HG03025 (cell line): ENCODE results near the gene LEMD1.
"Not testable (repeated sequence)": the region's sequence is repeated elsewhere in the genome, so short reads cannot be mapped to it uniquely, and the experiment has no call there.

Experiments used
- ATAC-seq: cut with Tn5 transposase; IDR thresholded peaks from one replicate; pipeline ENCODE4 v1.9.1; 2021; ENCODE audit warnings: mild to moderate bottlenecking, moderate library complexity; ENCODE audit not compliant: unreplicated experiment, low FRiP score

LEMD1 gene

DNA sequence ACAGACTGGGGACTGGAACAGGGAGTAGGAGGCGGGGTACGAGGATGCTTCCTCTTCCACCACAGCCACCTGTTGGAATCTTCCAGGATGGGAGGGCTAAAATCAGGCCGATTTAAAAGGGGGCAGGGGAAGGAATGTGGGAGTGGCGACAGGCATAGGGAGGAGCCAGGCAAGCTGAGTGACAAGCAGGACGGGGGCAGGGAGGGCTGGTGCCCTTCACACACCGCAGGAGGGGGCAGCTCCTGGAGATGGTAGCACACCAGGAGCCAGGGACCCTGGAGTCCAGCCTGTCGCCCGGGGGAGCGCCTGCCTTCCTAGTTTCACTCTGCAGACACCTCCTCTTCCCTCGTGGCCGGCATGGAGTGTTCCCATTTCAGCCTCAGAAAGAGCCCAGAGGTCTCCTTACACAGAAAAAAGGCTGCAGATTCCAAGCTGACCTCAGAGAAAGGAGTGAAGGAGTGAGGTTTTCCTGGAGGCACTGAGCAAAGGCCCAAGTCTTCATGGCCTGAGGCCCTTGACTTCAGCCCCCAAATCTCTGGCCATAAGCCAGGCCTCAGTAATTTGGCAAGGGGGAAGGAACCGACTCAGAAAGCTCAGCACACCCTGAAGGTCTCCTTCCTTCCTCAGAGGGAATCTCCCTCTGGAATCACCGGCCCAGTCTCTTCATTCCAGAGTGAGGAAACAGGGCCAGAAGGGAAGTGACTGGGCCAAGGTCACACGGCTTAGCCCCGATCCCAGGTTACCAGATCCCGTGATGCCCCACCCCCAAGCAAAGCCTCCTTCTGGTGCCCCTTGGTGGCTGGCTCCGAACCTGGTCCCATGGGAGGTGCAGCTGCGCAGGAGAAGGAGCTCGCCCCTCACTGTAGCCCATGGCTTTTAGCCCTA lies 25.8 kb upstream of the LEMD1 start:
- ATAC-seq, result no peak

GRCh38 chr1:205446828-205447227 lies 25.0 kb upstream of the LEMD1 start:
- ATAC-seq, result no peak

DNA sequence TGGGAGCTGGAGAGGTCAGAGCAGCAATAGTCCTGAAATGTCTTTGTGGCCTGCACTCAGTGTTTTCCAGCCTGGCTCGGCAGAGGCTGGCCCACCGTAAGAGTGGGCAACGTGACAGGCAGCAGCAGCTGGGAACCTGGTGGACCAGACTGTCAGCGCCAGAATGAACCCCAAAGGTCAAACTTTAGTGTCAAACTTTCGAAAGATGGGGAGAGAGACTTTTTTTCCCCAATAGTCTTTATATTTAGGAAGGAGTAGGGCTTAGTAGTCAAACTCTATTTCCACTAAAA lies 23.7 kb upstream of the LEMD1 start:
- ATAC-seq, result no peak

DNA sequence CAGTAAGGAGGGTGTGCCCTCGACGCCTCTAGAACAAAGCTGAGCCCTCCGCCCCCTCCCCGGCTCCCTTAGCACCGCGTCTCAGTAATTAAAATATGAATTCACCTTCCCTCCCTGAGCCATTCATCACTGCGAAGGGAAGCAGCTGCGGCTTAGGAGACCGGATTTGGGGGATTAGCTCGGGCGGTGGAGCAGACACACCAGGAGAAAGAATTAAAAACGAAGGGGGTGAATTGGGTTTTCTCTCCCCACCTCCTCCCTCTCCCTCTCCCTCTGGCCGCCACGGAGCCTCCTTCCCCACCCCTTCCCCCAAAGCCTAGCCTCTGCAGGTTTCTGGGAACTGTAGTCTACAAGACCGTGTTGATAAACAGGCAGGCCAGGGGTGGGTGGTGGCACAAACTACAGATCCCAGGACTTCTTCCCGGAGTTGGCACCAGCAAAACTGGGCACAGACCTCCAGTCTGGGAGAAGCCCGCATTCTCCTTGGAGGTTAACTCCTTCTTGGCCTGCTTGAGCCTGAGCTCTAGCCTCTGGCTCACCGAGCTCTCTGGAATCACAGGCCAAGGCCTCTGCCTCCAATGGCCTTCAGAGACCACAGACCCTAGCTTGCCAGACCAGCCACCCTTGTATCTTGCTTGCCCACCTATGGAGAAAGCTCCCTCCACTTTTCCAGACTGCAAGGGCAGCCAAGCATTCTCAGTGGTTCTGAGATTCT lies 23.2 kb upstream of the LEMD1 start:
- no peak for ATAC-seq

DNA sequence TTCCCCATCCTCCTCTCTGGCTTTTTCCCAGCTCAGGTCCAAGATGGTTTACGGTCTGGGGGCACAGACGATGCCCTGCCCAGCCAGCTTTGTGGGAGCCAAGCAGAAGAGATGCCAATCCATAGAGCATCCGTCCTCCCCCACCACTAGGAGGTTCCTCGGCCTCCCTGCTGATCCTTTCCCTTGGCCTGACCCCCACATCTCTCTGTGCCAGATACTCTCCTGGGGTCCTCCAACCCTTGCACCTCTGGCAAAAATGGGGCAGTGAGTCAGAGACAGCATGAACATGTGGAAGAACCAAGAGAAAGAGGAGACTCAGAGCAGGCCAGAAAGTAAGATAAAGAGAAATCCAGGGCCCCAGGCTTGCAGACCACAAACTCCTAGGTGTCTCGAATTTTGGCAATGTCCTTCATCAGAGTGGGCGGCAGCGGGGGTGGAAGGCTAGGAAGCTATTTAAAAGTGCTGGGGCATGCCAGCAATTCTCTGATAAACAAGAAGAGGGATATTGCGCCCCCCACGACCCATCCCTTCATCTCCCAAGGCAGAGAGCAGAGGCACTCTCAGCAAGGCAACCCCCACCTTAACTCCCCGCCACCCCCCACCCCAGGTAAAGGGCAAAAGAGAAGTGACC lies 22.6 kb upstream of the LEMD1 start:
- ATAC-seq, result no peak

DNA sequence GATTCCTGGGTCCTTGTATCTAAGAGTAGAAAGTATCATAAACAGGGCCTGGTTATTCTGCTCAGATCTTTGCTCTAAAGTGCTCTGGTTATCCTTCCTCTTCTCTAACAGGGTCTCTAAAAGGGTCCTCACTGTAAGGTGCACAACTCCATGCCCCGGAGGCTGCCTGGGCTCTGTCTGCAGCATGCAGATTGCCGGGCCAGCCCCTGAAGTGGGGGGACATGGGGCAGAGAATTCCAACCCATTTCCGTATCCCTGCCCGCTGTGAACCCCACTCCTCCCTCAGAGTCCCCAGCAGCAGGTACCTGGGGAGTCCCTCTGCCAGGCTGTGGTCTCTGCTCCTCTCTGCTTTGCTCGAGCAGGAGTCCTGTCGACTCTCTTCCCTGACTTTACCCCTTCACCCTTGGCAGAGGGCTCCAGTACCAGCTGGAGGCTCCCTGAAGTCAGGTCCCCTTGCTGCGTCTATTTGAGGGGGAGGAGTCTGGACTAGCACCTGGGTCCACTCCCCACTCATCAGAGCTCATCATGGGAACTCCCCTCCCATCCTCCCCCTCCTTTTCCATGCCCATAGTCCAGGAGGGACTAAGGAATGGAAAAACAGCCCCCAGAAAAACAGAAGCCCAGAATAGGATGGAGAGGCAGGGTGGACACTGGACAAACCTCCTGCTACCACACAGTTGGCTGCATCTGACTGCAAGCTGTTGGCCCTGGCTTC lies 21.9 kb upstream of the LEMD1 start:
- ATAC-seq, result no peak

- no peak for ATAC-seq
Observed at GRCh38 chr1:205442051-205442725, 20.3 kb upstream of the LEMD1 start.

DNA sequence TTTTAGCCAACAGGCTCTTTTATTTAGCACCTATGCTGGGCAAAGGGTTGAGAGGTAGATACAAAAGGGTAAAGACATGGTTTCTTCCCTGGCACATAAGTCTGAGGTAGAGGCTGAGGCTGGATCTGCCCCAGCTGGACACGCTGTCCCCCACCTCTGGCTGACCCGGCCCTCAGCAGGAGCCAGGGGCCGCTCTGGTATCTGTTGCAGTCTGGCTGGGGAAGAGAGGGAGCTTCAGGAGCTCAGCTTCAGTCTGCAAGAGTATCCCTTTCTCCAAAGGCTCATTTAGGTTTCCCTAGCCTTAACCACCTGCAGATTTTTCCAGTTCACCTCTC lies 19.8 kb upstream of the LEMD1 start:
- ATAC-seq, result no peak

- ATAC-seq, result no peak
Observed at GRCh38 chr1:205441318-205441633, 19.4 kb upstream of the LEMD1 start.

GRCh38 chr1:205440476-205441317 lies 18.8 kb upstream of the LEMD1 start:
- no peak for ATAC-seq

DNA sequence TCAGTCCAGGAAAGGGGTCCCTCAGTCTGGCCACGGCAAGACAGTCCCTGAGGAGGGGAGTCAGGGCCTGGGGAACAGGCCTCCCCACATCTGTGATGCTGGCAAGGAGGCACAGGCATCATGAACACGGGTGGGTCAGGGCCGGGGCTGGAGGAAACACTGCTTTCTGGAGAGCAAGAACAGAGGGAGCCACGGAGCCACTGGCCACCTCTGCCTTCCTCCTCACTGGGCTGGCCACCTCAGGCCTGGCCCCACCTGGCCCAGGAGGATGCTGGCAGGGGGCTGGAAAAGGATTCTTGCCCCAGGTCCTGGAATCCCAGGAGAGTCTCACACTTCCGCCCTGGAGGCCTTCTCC lies 18.2 kb upstream of the LEMD1 start:
- no peak for ATAC-seq

DNA sequence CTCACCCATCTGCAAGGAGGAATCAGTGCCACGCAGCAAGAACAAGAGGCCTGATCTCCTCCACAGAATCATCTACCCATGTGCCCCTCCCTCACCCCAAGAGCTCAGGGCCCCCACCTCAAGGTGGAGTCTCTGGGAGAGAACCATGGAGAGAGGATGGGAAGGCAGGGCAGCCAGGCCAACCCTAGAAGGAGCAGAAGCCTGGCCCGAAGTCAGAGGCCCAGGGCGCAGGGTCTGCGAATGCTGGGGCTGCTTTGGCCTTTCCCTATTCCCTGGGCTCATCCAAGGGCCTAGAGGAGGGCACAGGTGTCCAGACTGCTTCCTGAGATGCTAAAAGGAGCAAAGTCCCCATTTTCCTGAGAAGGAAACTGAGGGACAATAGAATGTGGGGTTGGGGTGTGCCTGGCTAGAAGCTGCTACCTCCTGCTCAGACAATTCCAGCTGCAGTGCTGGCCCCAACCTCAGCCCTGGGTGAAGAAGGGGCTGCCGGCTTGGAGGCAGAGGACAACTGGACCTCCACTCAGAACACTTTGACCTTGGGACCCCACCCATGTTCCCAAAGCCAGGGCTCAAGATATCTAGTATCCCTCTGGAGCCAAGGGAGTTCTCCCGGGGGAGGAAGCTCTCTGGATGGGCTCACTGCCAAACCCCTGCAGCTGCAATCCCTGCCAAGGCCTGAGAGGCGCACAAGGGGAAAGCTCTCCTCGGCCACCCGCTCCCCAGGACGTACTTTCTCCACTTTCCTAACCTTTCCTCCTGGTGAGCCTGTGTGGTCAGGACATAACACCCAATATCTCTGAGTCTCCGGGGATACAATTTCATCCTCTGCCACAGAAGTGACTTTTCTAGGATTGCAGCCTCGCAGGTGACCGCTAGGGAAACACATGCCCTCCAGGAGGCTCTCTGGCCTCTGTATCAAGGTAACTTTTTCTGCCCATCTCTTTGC lies 16.6 kb upstream of the LEMD1 start:
- no peak for ATAC-seq

GRCh38 chr1:205437570-205437969 lies 15.7 kb upstream of the LEMD1 start:
- no peak for ATAC-seq

- ATAC-seq, result no peak
Observed at GRCh38 chr1:205436776-205437410, 15.0 kb upstream of the LEMD1 start.

DNA sequence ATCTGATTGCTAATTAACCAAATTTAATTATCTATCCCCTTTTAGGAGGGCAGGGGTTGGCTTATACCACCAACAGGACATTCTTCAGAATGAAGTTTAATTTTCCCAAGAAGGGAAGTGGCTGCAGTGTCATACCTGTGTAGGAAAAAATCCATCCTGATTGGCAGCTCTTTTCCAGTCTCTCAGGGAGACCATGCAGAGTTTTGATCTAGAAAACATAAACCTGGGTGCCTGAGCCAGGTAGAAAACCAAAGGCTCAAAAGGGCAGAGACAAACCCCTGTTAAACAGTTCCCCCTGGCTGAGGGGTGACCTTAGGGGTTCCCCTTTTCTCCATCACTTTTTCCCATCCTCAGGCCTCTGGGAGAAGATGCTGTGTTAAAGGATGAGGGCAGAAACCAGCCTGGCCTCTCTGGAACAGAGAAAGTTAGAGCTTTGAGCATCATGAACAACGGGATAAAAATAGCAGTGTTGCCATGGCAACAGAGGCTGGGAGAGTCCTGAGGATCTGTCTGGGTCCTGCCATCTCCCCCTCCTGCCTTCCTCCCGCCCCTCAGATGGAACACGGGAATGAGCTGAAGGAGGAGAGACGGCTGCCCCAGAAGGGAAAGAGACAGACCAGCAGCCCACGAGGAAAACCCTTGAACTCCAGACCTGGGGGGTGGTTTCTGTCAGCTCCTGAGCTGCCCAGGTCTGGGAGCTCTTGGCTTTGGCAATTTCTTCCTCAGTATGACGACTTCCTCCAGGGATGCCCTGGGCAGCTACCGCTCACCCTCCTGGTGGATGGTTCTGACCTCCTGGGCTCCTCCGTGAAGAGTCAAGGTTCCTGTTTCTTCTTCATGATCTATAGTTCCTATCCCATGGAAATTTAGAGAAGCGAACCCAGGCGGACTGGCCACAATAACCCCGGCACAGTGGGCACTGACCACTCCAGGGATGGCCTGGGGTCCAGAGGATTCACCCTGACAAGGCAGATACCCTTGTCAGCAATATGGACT lies 14.0 kb upstream of the LEMD1 start:
- ATAC-seq, result no peak

GRCh38 chr1:205434738-205435137 lies 12.9 kb upstream of the LEMD1 start:
- no peak for ATAC-seq

GRCh38 chr1:205432692-205433091 lies 10.8 kb upstream of the LEMD1 start:
- ATAC-seq, result not testable (repeated sequence)
